ENCODE data around the gene NALCN.

DNA sequence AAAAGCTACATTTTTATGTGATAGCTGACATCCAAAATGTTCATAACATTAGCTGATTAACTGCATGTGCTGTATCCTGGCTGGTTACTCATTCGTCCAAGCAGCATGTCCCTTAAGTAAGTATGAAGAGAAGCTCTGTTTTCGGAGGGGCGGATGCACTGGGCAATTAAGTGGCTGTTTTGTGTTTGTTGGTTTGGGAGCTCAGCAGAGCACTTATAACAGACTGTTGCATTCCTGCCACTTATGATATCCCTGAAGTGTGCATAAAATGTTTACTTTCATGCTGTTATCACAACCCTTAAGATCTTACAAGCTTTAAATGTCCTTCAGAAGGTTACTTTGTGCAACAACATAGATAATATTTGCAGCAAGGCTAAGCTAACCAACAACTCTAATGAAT lies 264.1 kb downstream of the NALCN start:
- TF ChIP-seq POLR2A (IDR thresholded peaks at IDR 0.05; ENCODE audit: low read length) (no peak), GATA1 (IDR thresholded peaks at IDR 0.05; ENCODE audit: low read depth, low read length) (no peak)
